Endothelial cell (in vitro differentiated cells): ENCODE results near the gene FBXL7. TPM values are rescaled to one million over a fixed set of nuclear protein-coding genes. Genes with fewer than 3 reads are reported as not detected.
A peak's percentile ranks its signal among the peaks of the same experiment; 100 is the strongest.

Source experiments
- DNase-seq: peaks from one replicate; pipeline ENCODE4 v3.0.0; 2021; ENCODE audit warnings: low spot score
- H3K27ac Mint-ChIP-seq: one replicate; pipeline ENCODE4 v1.8.0; 2021; ENCODE audit warnings: mixed read lengths, inconsistent platforms; ENCODE audit not compliant: unreplicated experiment
- H3K27me3 Mint-ChIP-seq: one replicate; pipeline ENCODE4 v1.8.0; 2021; ENCODE audit warnings: mild to moderate bottlenecking, moderate library complexity, mixed read lengths, inconsistent platforms; ENCODE audit not compliant: unreplicated experiment
- H3K36me3 Mint-ChIP-seq: one replicate; pipeline ENCODE4 v1.8.0; 2021; ENCODE audit warnings: mild to moderate bottlenecking, low read depth, mixed read lengths, inconsistent platforms; ENCODE audit not compliant: unreplicated experiment
- H3K4me1 Mint-ChIP-seq: one replicate; pipeline ENCODE4 v1.8.0; 2021; ENCODE audit warnings: mild to moderate bottlenecking, mixed read lengths, inconsistent platforms; ENCODE audit not compliant: unreplicated experiment
- H3K4me3 Mint-ChIP-seq: one replicate; pipeline ENCODE4 v1.8.0; 2021; ENCODE audit warnings: mild to moderate bottlenecking, mixed read lengths, inconsistent platforms; ENCODE audit not compliant: unreplicated experiment
- H3K9me3 Mint-ChIP-seq: one replicate; pipeline ENCODE4 v1.8.0; 2021; ENCODE audit warnings: mixed read lengths, inconsistent platforms; ENCODE audit not compliant: unreplicated experiment
- CTCF ChIP-seq: fragments of 200-600 bp; sonication (generic); IDR thresholded peaks from one replicate; pipeline ENCODE4 v1.5.0; 2021; ENCODE audit warnings: antibody characterized with exemption; ENCODE audit not compliant: unreplicated experiment
- total RNA-seq: library from RNA; stranded (reverse); fragmentation: NEBNext Ultra II Directional; extraction: Animal tissue kit (Norgen Biotek cat#: 25700); gene quantifications from one replicate; pipeline ENCODE4 v1.2.1, GENCODE V29; 2021; ENCODE audit not compliant: unreplicated experiment

FBXL7 gene
- total RNA-seq, 1 donor from 2014 or later = 63.8 TPM

- Mint-ChIP-seq H3K4me3 (no peak overlapping the region), H3K9me3 (no peaks in the 10 kb centered on the region), H3K4me1 (peaks cover 7% of the 10 kb centered on the region), H3K27ac (no peak overlapping the region), H3K27me3 (peaks cover 1% of the 10 kb centered on the region), H3K36me3 (no peaks in the 10 kb centered on the region)
- DNase-seq = no peak
- no peak for TF ChIP-seq CTCF
Measured at GRCh38 chr5:15753752-15754151, 253.8 kb downstream of the FBXL7 start.

DNA sequence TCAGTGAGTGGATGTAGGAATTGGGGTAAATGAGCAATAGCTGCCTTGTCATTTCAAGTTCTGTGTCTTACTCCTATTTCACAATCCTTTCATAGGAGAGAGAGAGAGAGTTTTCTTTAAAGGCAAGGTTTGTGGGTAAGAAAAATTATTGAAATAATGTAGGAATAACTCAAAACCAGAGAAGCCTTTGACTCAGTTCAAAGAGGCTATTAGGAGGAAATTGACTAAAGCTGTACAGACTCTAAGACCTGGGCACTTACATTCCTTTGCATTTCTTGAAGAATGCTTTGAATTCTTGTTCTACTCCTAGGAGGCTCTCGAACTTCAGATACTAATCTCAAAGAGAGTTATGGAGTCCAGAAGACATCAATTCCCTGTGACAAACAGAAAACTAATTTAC lies 257.1 kb downstream of the FBXL7 start:
- Mint-ChIP-seq H3K4me1 (peaks cover 4% of the 10 kb centered on the region), H3K27ac (no peak overlapping the region), H3K36me3 (no peaks in the 10 kb centered on the region), H3K27me3 (peaks cover 1% of the 10 kb centered on the region), H3K9me3 (no peaks in the 10 kb centered on the region), H3K4me3 (no peak overlapping the region)
- DNase-seq = no peak
- no peak for TF ChIP-seq CTCF

- Mint-ChIP-seq H3K27ac (peak overlapping the region; percentile 8), H3K27me3 (peaks cover 1% of the 10 kb centered on the region), H3K4me3 (no peak overlapping the region), H3K4me1 (peaks cover 4% of the 10 kb centered on the region), H3K36me3 (no peaks in the 10 kb centered on the region), H3K9me3 (no peaks in the 10 kb centered on the region)
- no peak for DNase-seq
- TF ChIP-seq CTCF = no peak
Measured at GRCh38 chr5:15757619-15758018, 257.6 kb downstream of the FBXL7 start.

DNA sequence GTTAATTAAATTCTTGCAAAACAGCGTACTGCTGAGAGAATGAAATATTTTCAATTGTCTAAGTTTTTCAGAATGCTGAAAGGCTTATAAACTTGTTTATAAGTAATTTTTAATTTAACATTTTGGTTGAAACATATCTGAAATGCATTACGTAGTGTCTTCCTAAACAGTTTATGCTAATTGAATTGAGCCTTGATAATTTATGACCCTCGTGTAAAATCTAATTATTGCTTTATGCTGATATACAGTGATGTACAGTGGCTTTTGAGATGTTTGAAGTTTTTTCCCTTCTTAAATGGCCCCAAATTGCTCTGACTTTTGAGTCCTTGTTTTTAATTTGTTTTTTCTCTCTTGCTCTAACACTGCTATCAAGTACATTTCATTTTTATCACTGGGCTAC lies 262.7 kb downstream of the FBXL7 start:
- no peak overlapping the region for H3K4me3 Mint-ChIP-seq
- no peak for DNase-seq
- no peak overlapping the region for H3K27ac Mint-ChIP-seq
- no peaks in the 10 kb centered on the region for H3K27me3 Mint-ChIP-seq
- no peaks in the 10 kb centered on the region for H3K9me3 Mint-ChIP-seq
- H3K36me3 Mint-ChIP-seq = no peaks in the 10 kb centered on the region
- TF ChIP-seq CTCF = no peak
- H3K4me1 Mint-ChIP-seq = peaks cover 4% of the 10 kb centered on the region

GRCh38 chr5:15763754-15764153 lies 263.8 kb downstream of the FBXL7 start:
- no peak overlapping the region for H3K27ac Mint-ChIP-seq
- no peaks in the 10 kb centered on the region for H3K9me3 Mint-ChIP-seq
- H3K4me1 Mint-ChIP-seq = peaks cover 4% of the 10 kb centered on the region
- no peaks in the 10 kb centered on the region for H3K27me3 Mint-ChIP-seq
- TF ChIP-seq CTCF = no peak
- no peak overlapping the region for H3K4me3 Mint-ChIP-seq
- H3K36me3 Mint-ChIP-seq = no peaks in the 10 kb centered on the region
- DNase-seq = no peak
